HG02571 (cell line): ENCODE data around the gene RMI2.
"Not testable (repeated sequence)": the region's sequence is repeated elsewhere in the genome, so short reads cannot be mapped to it uniquely, and the experiment has no call there.

ENCODE experiments used
- ATAC-seq: cut with Tn5 transposase; IDR thresholded peaks from one replicate; pipeline ENCODE4 v1.9.1; 2021; ENCODE audit warnings: mild to moderate bottlenecking, moderate library complexity; ENCODE audit not compliant: unreplicated experiment

RMI2 gene

GRCh38 chr16:11350921-11351335, 5.7 kb downstream of the RMI2 start:
- ATAC-seq, result no peak

- ATAC-seq, result no peak
These were observed 7.9 kb downstream of the RMI2 start for GRCh38 chr16:11353158-11353557.

GRCh38 chr16:11354407-11354732, 9.1 kb downstream of the RMI2 start:
- no peak for ATAC-seq

- ATAC-seq, result no peak
These were observed 9.7 kb downstream of the RMI2 start for GRCh38 chr16:11354733-11355574.

- no peak for ATAC-seq
These were observed 10.6 kb downstream of the RMI2 start for GRCh38 chr16:11355862-11356261.

GRCh38 chr16:11356573-11357331, 11.5 kb downstream of the RMI2 start:
- ATAC-seq, result no peak

- ATAC-seq, result no peak
These were observed 13.3 kb downstream of the RMI2 start for GRCh38 chr16:11358531-11358930.

- no peak for ATAC-seq
These were observed 14.1 kb downstream of the RMI2 start for GRCh38 chr16:11359370-11359769.

- ATAC-seq, result no peak
These were observed 15.5 kb downstream of the RMI2 start for GRCh38 chr16:11360641-11361373.

GRCh38 chr16:11361701-11362451, 16.6 kb downstream of the RMI2 start:
- ATAC-seq, result no peak

GRCh38 chr16:11363927-11364258, 18.6 kb downstream of the RMI2 start:
- no peak for ATAC-seq

GRCh38 chr16:11367483-11367906, 22.2 kb downstream of the RMI2 start:
- ATAC-seq, result no peak

GRCh38 chr16:11370084-11370931, 25.0 kb downstream of the RMI2 start:
- no peak for ATAC-seq

- ATAC-seq, result not testable (repeated sequence)
These were observed 25.6 kb downstream of the RMI2 start for GRCh38 chr16:11370932-11371279.

- ATAC-seq, result no peak
These were observed 27.0 kb downstream of the RMI2 start for GRCh38 chr16:11372073-11372828.

- ATAC-seq, result no peak
These were observed 27.6 kb downstream of the RMI2 start for GRCh38 chr16:11372829-11373306.

- ATAC-seq, result no peak
These were observed 29.0 kb downstream of the RMI2 start for GRCh38 chr16:11374255-11374654.

GRCh38 chr16:11377154-11377553, 31.9 kb downstream of the RMI2 start:
- ATAC-seq, result no peak

GRCh38 chr16:11378951-11379350, 33.7 kb downstream of the RMI2 start:
- ATAC-seq, result not testable (repeated sequence)
